ENCODE data around the gene CDK17.

Gene CDK17

GRCh38 chr12:96375170-96375569 is 25.1 kb downstream of the CDK17 start:
- peak overlapping the region; percentile 2 for H3K4me2 ChIP-seq (ENCODE audit: low read depth, low read length, poor library complexity, severe bottlenecking)
- H3K36me3 ChIP-seq (ENCODE audit: insufficient read depth, low read length) = no peaks in the 10 kb centered on the region
- peaks cover 53% of the 10 kb centered on the region for H4K20me1 ChIP-seq (ENCODE audit: insufficient read depth, low read length, poor library complexity, severe bottlenecking)
- H3K4me1 ChIP-seq (ENCODE audit: insufficient read depth, low read length, poor library complexity, severe bottlenecking) = peaks cover 47% of the 10 kb centered on the region
- H2AFZ ChIP-seq (ENCODE audit: low read length) = no peak overlapping the region
- H3F3A ChIP-seq (ENCODE audit: low read depth) = peaks cover 11% of the 10 kb centered on the region
- no peaks in the 10 kb centered on the region for H3K27me3 ChIP-seq (ENCODE audit: insufficient read depth, low read length, poor library complexity, severe bottlenecking)
- peaks cover 94% of the 10 kb centered on the region for H3K79me2 ChIP-seq (ENCODE audit: insufficient read depth, low read length)
- H3K9ac ChIP-seq (ENCODE audit: low read depth, low read length, poor library complexity, severe bottlenecking) = no peak overlapping the region
- H3K4me3 ChIP-seq (ENCODE audit: low read length, poor library complexity, severe bottlenecking) = no peak overlapping the region
- TF ChIP-seq CTCF (conservative IDR thresholded peaks at IDR 0.05; ENCODE audit: low read length) = no peak
- TF ChIP-seq EZH2phosphoT487 (IDR thresholded peaks at IDR 0.05; ENCODE audit: borderline replicate concordance) = no peak
- no peaks in the 10 kb centered on the region for H3K9me2 ChIP-seq (replicated peaks; ENCODE audit: low read depth, low read length)
- H3K9me3 ChIP-seq (ENCODE audit: insufficient read depth, low read depth, low read length) = no peaks in the 10 kb centered on the region

- Histone ChIP-seq H3K4me3 (ENCODE audit: low read length, poor library complexity, severe bottlenecking) (no peak overlapping the region), H3F3A (ENCODE audit: low read depth) (no peaks in the 10 kb centered on the region), H3K9me2 (replicated peaks; ENCODE audit: low read depth, low read length) (no peaks in the 10 kb centered on the region), H3K4me1 (ENCODE audit: insufficient read depth, low read length, poor library complexity, severe bottlenecking) (peaks cover 43% of the 10 kb centered on the region), H4K20me1 (ENCODE audit: insufficient read depth, low read length, poor library complexity, severe bottlenecking) (peaks cover 59% of the 10 kb centered on the region), H3K36me3 (ENCODE audit: insufficient read depth, low read length) (no peaks in the 10 kb centered on the region), H3K9me3 (ENCODE audit: insufficient read depth, low read depth, low read length) (no peaks in the 10 kb centered on the region), H3K79me2 (ENCODE audit: insufficient read depth, low read length) (peaks cover 99% of the 10 kb centered on the region), H3K27me3 (ENCODE audit: insufficient read depth, low read length, poor library complexity, severe bottlenecking) (no peaks in the 10 kb centered on the region), H3K4me2 (ENCODE audit: low read depth, low read length, poor library complexity, severe bottlenecking) (no peak overlapping the region), H2AFZ (ENCODE audit: low read length) (no peak overlapping the region), H3K9ac (ENCODE audit: low read depth, low read length, poor library complexity, severe bottlenecking) (no peak overlapping the region)
- no peak for TF ChIP-seq EZH2phosphoT487 (IDR thresholded peaks at IDR 0.05; ENCODE audit: borderline replicate concordance)
These were observed 28.2 kb downstream of the CDK17 start for GRCh38 chr12:96371790-96372699.

- H3K4me2 ChIP-seq (ENCODE audit: low read depth, low read length, poor library complexity, severe bottlenecking) = no peak overlapping the region
- H3F3A ChIP-seq (ENCODE audit: low read depth) = no peaks in the 10 kb centered on the region
- no peaks in the 10 kb centered on the region for H3K9me3 ChIP-seq (ENCODE audit: insufficient read depth, low read depth, low read length)
- H3K36me3 ChIP-seq (ENCODE audit: insufficient read depth, low read length) = no peaks in the 10 kb centered on the region
- no peaks in the 10 kb centered on the region for H3K27me3 ChIP-seq (ENCODE audit: insufficient read depth, low read length, poor library complexity, severe bottlenecking)
- no peak overlapping the region for H3K9ac ChIP-seq (ENCODE audit: low read depth, low read length, poor library complexity, severe bottlenecking)
- TF ChIP-seq CTCF (conservative IDR thresholded peaks at IDR 0.05; ENCODE audit: low read length) = no peak
- no peak for TF ChIP-seq EZH2phosphoT487 (IDR thresholded peaks at IDR 0.05; ENCODE audit: borderline replicate concordance)
- peaks cover 36% of the 10 kb centered on the region for H3K4me1 ChIP-seq (ENCODE audit: insufficient read depth, low read length, poor library complexity, severe bottlenecking)
- peaks cover 98% of the 10 kb centered on the region for H3K79me2 ChIP-seq (ENCODE audit: insufficient read depth, low read length)
- H2AFZ ChIP-seq (ENCODE audit: low read length) = no peak overlapping the region
- H3K4me3 ChIP-seq (ENCODE audit: low read length, poor library complexity, severe bottlenecking) = no peak overlapping the region
- H3K9me2 ChIP-seq (replicated peaks; ENCODE audit: low read depth, low read length) = no peaks in the 10 kb centered on the region
- peaks cover 58% of the 10 kb centered on the region for H4K20me1 ChIP-seq (ENCODE audit: insufficient read depth, low read length, poor library complexity, severe bottlenecking)
These were observed 29.0 kb downstream of the CDK17 start for GRCh38 chr12:96371138-96371789.
